ENCODE data around the gene SSR4. TPM values are rescaled to one million over a fixed set of nuclear protein-coding genes. Genes with fewer than 3 reads are reported as not detected.

The SSR4 gene
- total RNA-seq, 1 experiment from 2014 or later: 182 TPM

DNA sequence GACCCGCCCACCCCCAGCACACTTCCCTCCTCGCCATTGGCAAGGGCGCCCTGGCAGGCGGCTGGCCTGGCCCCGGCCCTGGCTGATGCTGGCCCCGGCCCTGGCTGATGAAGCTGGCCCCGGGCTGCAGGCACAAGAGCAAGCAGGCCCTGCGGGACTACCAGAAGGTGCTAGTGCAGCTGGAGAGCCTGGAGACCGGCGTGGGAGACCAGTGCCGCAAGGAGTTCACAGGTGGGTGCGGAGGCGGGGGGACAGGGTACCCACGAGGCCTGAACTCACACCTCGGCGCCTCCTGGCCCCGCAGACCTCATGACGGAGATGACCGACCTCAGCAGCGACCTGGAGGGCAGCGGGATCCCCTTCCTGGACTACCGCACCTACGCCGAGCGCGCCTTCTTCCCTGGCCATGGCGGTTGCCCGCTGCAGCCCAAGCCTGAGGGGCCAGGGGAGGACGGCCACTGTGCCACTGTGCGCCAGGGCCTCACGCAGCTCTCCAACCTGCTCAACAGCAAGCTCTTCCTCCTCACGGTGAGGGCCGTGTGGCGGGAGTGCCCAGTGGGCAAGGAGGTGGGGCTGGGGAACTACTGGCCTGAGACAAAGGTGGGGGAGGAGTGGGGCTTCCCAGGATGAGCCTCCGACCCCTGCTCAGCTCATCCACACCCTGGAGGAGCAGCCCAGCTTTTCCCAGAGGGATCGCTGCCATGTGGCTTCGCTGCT, 19.7 kb upstream of the SSR4 start:
- DNase-seq (ENCODE audit: low read depth, low spot score) (no peak), ATAC-seq (no peak)
- TF ChIP-seq POLR2AphosphoS5 (IDR thresholded peaks at IDR 0.05; ENCODE audit: low read depth, low read length): no peak
- H4K20me1 ChIP-seq (ENCODE audit: insufficient read depth): no peaks in the 10 kb centered on the region
- H3K36me3 ChIP-seq (ENCODE audit: control insufficient read depth in 1 of 2, insufficient read depth in 2 of 2, low read length in 2 of 2): no peaks in the 10 kb centered on the region
- H3K9me3 ChIP-seq (ENCODE audit: control insufficient read depth in 1 of 2, insufficient read depth in 1 of 2, low read depth in 1 of 2, low read length in 2 of 2): no peaks in the 10 kb centered on the region
- no peaks in the 10 kb centered on the region for H3K79me2 ChIP-seq (ENCODE audit: insufficient read depth, low read length)
- H3K27ac ChIP-seq (ENCODE audit: low read depth, low read length): no peak overlapping the region
- BruUV-seq (replicated peaks): no TSS peak
- H3K27me3 ChIP-seq (ENCODE audit: insufficient read depth, low read length): no peaks in the 10 kb centered on the region
- no peaks in the 10 kb centered on the region for H3K9me2 ChIP-seq (ENCODE audit: insufficient read depth)
- H3K4me3 ChIP-seq (replicated peaks in 1 of 2; ENCODE audit: low read depth in 1 of 2, low read length in 2 of 2): no peak overlapping the region
- no peak overlapping the region for H3K4me2 ChIP-seq (ENCODE audit: low read length)
- POLR2A ChIA-PET: no interaction called here
- no peak overlapping the region for H2AFZ ChIP-seq (ENCODE audit: low read depth, low read length, poor library complexity, severe bottlenecking)
- RAD21 ChIA-PET (ENCODE audit: low non-redundant PET in 1 of 2, low total read pairs in 2 of 2, uncharacterized antibody in 2 of 2, unreplicated experiment in 2 of 2): no interaction called here
- intact Hi-C loops (cut with micrococcal nuclease): no loop called here
- CTCF ChIA-PET: no interaction called here
- H3K4me1 ChIP-seq (ENCODE audit: control insufficient read depth in 1 of 2, insufficient read depth in 2 of 2, low read length in 2 of 2): peaks cover 0 to 6% of the 10 kb centered on the region in 2 experiments; a peak in 1 of 4 replicates
- H3K9ac ChIP-seq (ENCODE audit: low read length): no peak overlapping the region

DNA sequence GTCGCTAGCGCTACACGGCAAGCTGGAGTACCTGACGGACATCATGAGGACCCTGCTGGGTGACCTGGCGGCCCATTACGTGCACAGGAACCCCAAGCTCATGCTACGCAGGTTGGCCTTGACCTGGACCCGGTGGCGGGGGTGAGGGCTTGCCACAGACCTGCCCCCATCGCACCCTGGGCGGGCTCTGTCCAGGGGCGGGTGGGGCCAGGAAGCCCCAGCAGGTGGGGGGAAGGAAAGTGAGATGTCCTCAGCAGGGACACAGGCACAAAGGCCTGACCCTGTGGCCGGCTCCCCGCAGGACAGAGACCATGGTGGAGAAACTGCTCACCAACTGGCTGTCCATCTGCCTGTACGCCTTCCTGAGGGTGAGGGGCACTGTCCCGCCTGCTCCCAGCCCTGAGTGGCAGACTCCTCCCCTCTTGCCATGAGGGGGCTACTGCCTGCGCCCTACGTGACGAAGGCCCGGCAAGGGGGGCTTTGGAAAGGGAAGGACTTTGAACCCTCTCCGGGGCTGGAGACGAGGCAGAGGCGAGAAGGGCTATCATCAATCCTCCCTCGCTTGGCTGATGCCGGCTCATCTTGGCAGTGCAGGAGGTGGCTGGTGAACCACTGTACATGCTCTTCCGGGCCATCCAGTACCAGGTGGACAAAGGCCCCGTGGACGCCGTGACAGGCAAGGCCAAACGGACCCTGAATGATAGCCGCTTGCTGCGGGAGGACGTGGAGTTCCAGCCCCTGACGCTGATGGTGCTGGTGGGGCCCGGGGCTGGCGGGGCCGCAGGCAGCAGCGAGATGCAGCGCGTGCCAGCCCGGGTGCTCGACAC, 19.0 kb upstream of the SSR4 start:
- no peak for ATAC-seq
- Histone ChIP-seq H3K9ac (ENCODE audit: low read length) (no peak overlapping the region), H3K9me3 (ENCODE audit: control insufficient read depth in 1 of 2, insufficient read depth in 1 of 2, low read depth in 1 of 2, low read length in 2 of 2) (no peaks in the 10 kb centered on the region), H3K36me3 (ENCODE audit: control insufficient read depth in 1 of 2, insufficient read depth in 2 of 2, low read length in 2 of 2) (no peaks in the 10 kb centered on the region), H3K27me3 (ENCODE audit: insufficient read depth, low read length) (no peaks in the 10 kb centered on the region), H3K4me1 (ENCODE audit: control insufficient read depth in 1 of 2, insufficient read depth in 2 of 2, low read length in 2 of 2) (peaks cover 0 to 6% of the 10 kb centered on the region in 2 experiments; a peak in 1 of 4 replicates), H3K79me2 (ENCODE audit: insufficient read depth, low read length) (no peaks in the 10 kb centered on the region), H3K4me2 (ENCODE audit: low read length) (no peak overlapping the region), H2AFZ (ENCODE audit: low read depth, low read length, poor library complexity, severe bottlenecking) (no peak overlapping the region), H3K9me2 (ENCODE audit: insufficient read depth) (no peaks in the 10 kb centered on the region), H3K27ac (ENCODE audit: low read depth, low read length) (no peak overlapping the region), H3K4me3 (replicated peaks in 1 of 2; ENCODE audit: low read depth in 1 of 2, low read length in 2 of 2) (no peak overlapping the region), H4K20me1 (ENCODE audit: insufficient read depth) (no peaks in the 10 kb centered on the region)
- POLR2A ChIA-PET: no interaction called here
- no peak for TF ChIP-seq POLR2A (IDR thresholded peaks at IDR 0.05; ENCODE audit: borderline replicate concordance, extremely low read depth, insufficient read depth, insufficient read length)
- TF ChIP-seq, protein P1, sequence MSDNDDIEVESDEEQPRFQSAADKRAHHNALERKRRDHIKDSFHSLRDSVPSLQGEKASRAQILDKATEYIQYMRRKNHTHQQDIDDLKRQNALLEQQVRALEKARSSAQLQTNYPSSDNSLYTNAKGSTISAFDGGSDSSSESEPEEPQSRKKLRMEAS (IDR thresholded peaks at IDR 0.05): no peak
- no peak for TF ChIP-seq SRF (IDR thresholded peaks at IDR 0.05; ENCODE audit: low read depth)
- no peak for TF ChIP-seq TCF7L2 (IDR thresholded peaks at IDR 0.05; ENCODE audit: borderline replicate concordance, extremely low read depth, insufficient read depth, insufficient read length)
- no peak for TF ChIP-seq CBX3 (IDR thresholded peaks at IDR 0.05; ENCODE audit: low read depth)
- TF ChIP-seq SP1 (IDR thresholded peaks at IDR 0.05; ENCODE audit: low read depth): no peak
- intact Hi-C loops (cut with micrococcal nuclease): no loop called here
- DNase-seq (ENCODE audit: low read depth, low spot score): no peak
- no TSS peak for BruUV-seq (replicated peaks)
- CTCF ChIA-PET: no interaction called here
- RAD21 ChIA-PET (ENCODE audit: low non-redundant PET in 1 of 2, low total read pairs in 2 of 2, uncharacterized antibody in 2 of 2, unreplicated experiment in 2 of 2): no interaction called here

Measured in HCT116 (cell line).